GM06990 (cell line): ENCODE results near the gene CDX1.

Experiments used
- DNase-seq: peaks from one replicate; pipeline ENCODE4 v3.0.0-alpha.2; 2011; ENCODE audit not compliant: insufficient read length; ENCODE audit errors: extremely low read depth
- H3K27me3 ChIP-seq: replicated peaks from 2 replicates; pipeline ENCODE4 v1.6.0; 2011; ENCODE audit warnings: low read length; ENCODE audit not compliant: control insufficient read depth, insufficient read depth
- H3K36me3 ChIP-seq: 2 replicates; pipeline ENCODE4 v1.5.1; 2011; ENCODE audit warnings: low read length; ENCODE audit not compliant: control insufficient read depth, insufficient read depth
- H3K4me3 ChIP-seq: replicated peaks from 2 replicates; pipeline ENCODE4 v1.5.1; 2011; ENCODE audit warnings: low read depth, mild to moderate bottlenecking, control low read depth, low read length
- TF ChIP-seq, protein P1 (sequence below): IDR thresholded peaks from 2 replicates; pipeline ENCODE4 v1.5.1; 2011; ENCODE audit warnings: low read length, control low read depth, mild to moderate bottlenecking, inconsistent platforms; ENCODE audit not compliant: insufficient read depth, poor library complexity, severe bottlenecking

CDX1 gene

GRCh38 chr5:150156027-150156368 is 10.6 kb upstream of the CDX1 start:
- peak overlapping the region; percentile 34 for H3K4me3 ChIP-seq
- DNase-seq, result no peak
- TF ChIP-seq, protein P1, sequence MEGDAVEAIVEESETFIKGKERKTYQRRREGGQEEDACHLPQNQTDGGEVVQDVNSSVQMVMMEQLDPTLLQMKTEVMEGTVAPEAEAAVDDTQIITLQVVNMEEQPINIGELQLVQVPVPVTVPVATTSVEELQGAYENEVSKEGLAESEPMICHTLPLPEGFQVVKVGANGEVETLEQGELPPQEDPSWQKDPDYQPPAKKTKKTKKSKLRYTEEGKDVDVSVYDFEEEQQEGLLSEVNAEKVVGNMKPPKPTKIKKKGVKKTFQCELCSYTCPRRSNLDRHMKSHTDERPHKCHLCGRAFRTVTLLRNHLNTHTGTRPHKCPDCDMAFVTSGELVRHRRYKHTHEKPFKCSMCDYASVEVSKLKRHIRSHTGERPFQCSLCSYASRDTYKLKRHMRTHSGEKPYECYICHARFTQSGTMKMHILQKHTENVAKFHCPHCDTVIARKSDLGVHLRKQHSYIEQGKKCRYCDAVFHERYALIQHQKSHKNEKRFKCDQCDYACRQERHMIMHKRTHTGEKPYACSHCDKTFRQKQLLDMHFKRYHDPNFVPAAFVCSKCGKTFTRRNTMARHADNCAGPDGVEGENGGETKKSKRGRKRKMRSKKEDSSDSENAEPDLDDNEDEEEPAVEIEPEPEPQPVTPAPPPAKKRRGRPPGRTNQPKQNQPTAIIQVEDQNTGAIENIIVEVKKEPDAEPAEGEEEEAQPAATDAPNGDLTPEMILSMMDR, result no peak
- no peaks in the 10 kb centered on the region for H3K36me3 ChIP-seq
- peaks cover 3% of the 10 kb centered on the region; the same call in 1 of the 2 replicates for H3K27me3 ChIP-seq

- Histone ChIP-seq H3K27me3 (peaks cover 3% of the 10 kb centered on the region; the same call in 1 of the 2 replicates), H3K4me3 (no peak overlapping the region), H3K36me3 (no peaks in the 10 kb centered on the region)
- TF ChIP-seq, protein P1, result no peak
- no peak for DNase-seq
Observed at GRCh38 chr5:150156540-150156939, 10.0 kb upstream of the CDX1 start.

DNA sequence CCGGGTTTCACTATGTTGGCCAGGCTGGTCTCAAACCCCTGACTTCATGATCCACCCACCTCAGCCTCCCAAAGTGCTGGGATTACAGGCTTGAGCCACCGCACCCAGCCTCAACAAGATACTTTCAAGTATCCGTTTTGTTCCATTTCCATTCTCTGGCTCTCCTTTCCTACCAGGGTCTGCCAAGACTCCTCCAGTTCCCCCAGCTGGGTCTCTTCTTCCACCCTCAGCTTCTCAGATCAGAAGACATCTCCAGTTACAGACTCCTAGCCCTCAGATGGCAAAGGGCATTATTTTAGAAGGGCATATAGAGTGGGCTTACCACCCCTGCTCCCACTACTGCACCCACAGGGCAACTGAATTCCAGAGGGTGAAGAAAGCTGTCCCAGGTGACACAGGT is 9.4 kb upstream of the CDX1 start:
- peaks cover 3% of the 10 kb centered on the region; the same call in 1 of the 2 replicates for H3K27me3 ChIP-seq
- H3K4me3 ChIP-seq, result no peak overlapping the region
- no peak for DNase-seq
- TF ChIP-seq, protein P1, result no peak
- H3K36me3 ChIP-seq, result no peaks in the 10 kb centered on the region

DNA sequence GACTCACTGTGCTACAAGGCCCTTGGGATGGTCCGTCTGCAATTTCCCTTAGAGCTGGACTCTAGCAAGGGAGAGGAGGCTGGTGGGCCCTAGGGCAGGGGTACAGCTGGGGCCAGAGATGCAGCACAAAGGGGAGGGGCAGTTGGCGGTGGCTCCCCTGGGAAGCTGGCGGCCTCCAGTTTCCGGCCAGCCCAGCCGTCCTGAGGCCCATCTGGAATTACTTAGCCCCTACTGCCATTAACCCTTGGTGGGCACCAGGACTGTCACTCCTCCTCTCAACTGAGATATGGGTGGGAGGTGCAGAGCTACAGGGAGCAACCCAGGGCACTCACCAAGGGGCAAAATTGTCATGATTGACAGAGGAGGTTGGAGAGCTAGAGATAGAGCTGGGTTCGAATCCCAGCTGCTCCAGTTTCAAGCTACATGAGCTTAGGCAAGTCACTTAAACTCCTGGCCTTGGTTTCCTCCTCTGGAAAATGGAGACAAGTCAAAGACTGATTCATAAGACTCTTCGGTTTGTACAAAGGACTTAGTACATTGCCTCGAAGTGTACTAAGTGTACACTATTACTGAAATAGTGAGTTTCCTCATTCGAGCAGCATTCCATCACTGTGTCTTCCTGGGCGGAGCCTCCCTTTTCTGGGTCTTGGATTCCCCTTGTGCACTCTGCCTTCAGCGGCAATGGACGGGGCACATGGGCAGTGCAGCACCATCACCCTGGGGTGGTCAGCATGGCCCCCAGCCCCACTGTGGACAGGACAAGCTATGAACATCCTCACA is 8.2 kb upstream of the CDX1 start:
- DNase-seq, result no peak
- TF ChIP-seq, protein P1, result no peak
- no peak overlapping the region for H3K4me3 ChIP-seq

DNA sequence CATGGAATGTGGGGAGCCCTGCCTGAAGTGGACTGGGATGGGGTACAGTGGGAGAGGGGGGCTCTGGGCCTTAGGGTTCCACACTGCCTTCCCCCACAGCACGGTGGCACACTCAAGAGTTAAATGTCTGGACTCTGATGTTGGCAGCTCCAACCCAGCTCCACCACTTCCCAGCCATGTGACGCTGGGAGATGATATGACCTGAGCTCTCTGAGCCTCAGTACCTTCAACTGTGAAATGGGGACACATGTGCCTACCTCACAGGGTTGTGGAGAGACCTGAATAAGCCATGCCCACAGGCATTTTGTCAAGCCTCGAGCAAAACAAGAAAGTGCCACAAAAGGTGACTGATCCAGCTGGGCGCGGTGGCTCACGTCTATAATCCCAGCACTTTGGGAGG is 7.5 kb upstream of the CDX1 start:
- TF ChIP-seq, protein P1, result no peak
- no peaks in the 10 kb centered on the region for H3K36me3 ChIP-seq
- H3K4me3 ChIP-seq, result no peak overlapping the region
- no peak for DNase-seq
- no peaks in the 10 kb centered on the region for H3K27me3 ChIP-seq

More for the DNA sequence above, 8.2 kb upstream of the CDX1 start:
- Histone ChIP-seq H3K27me3 (peaks cover 2% of the 10 kb centered on the region; the same call in 1 of the 2 replicates), H3K36me3 (no peaks in the 10 kb centered on the region)
